C4-2B (cell line): Measurements from ENCODE around the gene ZNF653.

Experiments
- H3K27ac ChIP-seq: fragments of 450-650 bp; 2 replicates; pipeline ENCODE4 v1.5.1; 2017
- CTCF ChIP-seq: fragments of 450-650 bp; conservative IDR thresholded peaks from 2 replicates; pipeline ENCODE4 v1.5.1; 2017; ENCODE audit warnings: mild to moderate bottlenecking
- ZFX ChIP-seq: fragments of 450-650 bp; IDR thresholded peaks from 2 replicates; pipeline ENCODE4 v1.6.1; 2017

Gene ZNF653

GRCh38 chr19:11534948-11535347 is 29.3 kb upstream of the ZNF653 start:
- TF ChIP-seq ZFX, result no peak
- no peak for TF ChIP-seq CTCF
- no peak overlapping the region for H3K27ac ChIP-seq

GRCh38 chr19:11534538-11534937 is 28.9 kb upstream of the ZNF653 start:
- no peak overlapping the region for H3K27ac ChIP-seq
- no peak for TF ChIP-seq CTCF
- no peak for TF ChIP-seq ZFX

GRCh38 chr19:11530432-11530831 is 24.8 kb upstream of the ZNF653 start:
- H3K27ac ChIP-seq, result no peak overlapping the region
- no peak for TF ChIP-seq ZFX
- no peak for TF ChIP-seq CTCF

GRCh38 chr19:11528551-11529341 is 23.1 kb upstream of the ZNF653 start, which contains the start of gene ECSIT:
TSS of gene ECSIT (minus strand) at chr19:11529134. CDS start at chr19:11519170, 9,964 bp downstream.
- TF ChIP-seq CTCF, result no peak
- peak; percentile 68; the same call in 1 of the 2 replicates for TF ChIP-seq ZFX
- peak within 1 kb of the TSS; percentile 90 for H3K27ac ChIP-seq

- no peak for TF ChIP-seq CTCF
- no peak for TF ChIP-seq ZFX
- H3K27ac ChIP-seq, result no peak overlapping the region
Observed at GRCh38 chr19:11519138-11519537, 13.5 kb upstream of the ZNF653 start.

GRCh38 chr19:11513946-11514345 is 8.3 kb upstream of the ZNF653 start:
- H3K27ac ChIP-seq, result no peak overlapping the region
- no peak for TF ChIP-seq ZFX
- TF ChIP-seq CTCF, result no peak

- TF ChIP-seq CTCF, result no peak
- no peak for TF ChIP-seq ZFX
- H3K27ac ChIP-seq, result no peak overlapping the region
Observed at GRCh38 chr19:11510444-11510843, 4.8 kb upstream of the ZNF653 start.
